ENCODE data around the gene HCK.
A peak's percentile ranks its signal among the peaks of the same experiment; 100 is the strongest.

The HCK gene

DNA sequence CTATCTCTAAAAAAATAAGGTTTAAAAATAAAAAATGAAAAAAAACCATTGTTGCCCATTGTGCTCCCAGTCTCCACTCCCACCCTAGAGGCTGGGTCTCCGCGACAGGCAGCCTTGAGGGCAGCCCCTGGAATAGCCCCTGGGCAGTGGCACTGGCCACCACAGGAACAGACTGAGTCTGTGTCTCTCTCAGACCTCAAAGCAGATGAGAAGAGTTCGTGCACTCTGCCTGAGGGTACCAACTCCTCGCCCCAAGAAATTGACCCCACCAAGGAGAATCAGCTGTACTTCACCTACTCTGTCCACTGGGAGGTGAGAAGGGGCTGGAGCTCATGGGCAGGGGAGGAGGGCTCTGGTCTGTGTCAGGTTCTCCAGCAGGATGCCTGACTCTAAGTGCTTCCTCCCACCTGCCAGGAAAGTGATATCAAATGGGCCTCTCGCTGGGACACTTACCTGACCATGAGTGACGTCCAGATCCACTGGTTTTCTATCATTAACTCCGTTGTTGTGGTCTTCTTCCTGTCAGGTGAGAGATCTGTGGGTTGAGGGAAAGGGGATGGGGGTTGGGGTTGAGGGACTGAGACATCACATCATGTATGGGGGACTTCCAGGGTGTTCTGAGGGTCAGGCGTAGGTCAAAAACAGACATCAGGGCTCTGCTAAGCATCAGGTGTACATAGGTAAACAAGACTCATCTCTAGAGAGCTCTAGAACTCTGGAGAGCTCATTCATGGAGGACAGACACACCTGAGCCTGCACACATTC is 93.0 kb downstream of the HCK start:
- peaks cover 0 to 10% (median 2%) of the 10 kb centered on the region in 10 experiments; a peak in 8 of 20 replicates for H3K4me1 ChIP-seq
- H3K27ac ChIP-seq, result no peak overlapping the region
- H3K4me2 ChIP-seq, result no peak overlapping the region
- peaks cover 93 to 100% (median 98%) of the 10 kb centered on the region in 11 experiments for H3K36me3 ChIP-seq
- no peak for TF ChIP-seq Cebpa-rat (IDR thresholded peaks at IDR 0.05)
- H3K9ac ChIP-seq, result no peak overlapping the region
- H3K27me3 ChIP-seq, result no peaks in the 10 kb centered on the region
- no peak overlapping the region for H3K4me3 ChIP-seq
- peaks cover 3 to 52% (median 15%) of the 10 kb centered on the region in 11 experiments; a peak in 16 of 22 replicates for H4K20me1 ChIP-seq
- H3K9me3 ChIP-seq (replicated peaks in 1 of 11), result no peaks in the 10 kb centered on the region

GRCh38 chr20:32149566-32150170 is 97.6 kb downstream of the HCK start:
- H3K4me2 ChIP-seq, result peak overlapping the region in 3 of 11 experiments; percentile 56 to 73 (median 66); a peak in 3 of 22 replicates
- H3K9ac ChIP-seq, result 0 out of 22 replicates have a peak overlapping the region, but pooled peaks of 2 of the 11 experiments have one; percentile 4 to 36
- H4K20me1 ChIP-seq, result peaks cover 0 to 20% (median 4%) of the 10 kb centered on the region in 11 experiments; a peak in 7 of 22 replicates
- H3K4me3 ChIP-seq, result no peak overlapping the region
- H3K4me1 ChIP-seq, result peaks cover 4 to 56% (median 15%) of the 10 kb centered on the region in 10 experiments
- no peaks in the 10 kb centered on the region for H3K9me3 ChIP-seq (replicated peaks in 1 of 11)
- H3K27me3 ChIP-seq, result no peaks in the 10 kb centered on the region
- peaks cover 92 to 100% (median 94%) of the 10 kb centered on the region in 11 experiments for H3K36me3 ChIP-seq
- no peak for TF ChIP-seq Cebpa-rat (IDR thresholded peaks at IDR 0.05)
- peak overlapping the region in 3 of 11 experiments; percentile 32 to 55 (median 47); a peak in 4 of 22 replicates for H3K27ac ChIP-seq

DNA sequence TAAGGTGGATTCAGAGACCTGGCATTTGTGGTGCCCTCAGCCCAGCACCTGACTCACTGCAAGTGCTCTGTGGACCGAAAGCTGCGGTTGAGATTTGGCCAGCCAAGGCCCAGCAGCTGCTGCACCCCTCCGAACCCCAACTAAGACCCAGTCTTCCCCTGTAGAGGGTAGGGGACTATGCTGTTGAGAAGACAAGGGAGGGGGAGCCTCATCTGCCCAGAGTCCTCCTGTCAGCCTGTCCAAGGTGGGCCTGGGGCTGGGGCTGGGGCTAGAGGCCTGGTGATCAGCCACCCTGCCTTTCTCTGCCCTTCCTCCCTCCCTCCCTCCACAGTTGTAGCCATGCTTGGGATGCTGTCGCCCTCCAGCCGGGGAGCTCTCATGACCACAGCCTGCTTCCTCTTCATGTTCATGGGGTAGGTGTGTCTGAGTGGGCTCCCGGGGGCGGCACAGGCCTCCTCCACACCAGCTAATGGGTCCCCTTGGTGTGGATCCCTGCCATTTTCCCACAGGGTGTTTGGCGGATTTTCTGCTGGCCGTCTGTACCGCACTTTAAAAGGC is 98.3 kb downstream of the HCK start:
- Histone ChIP-seq H3K4me2 (peak overlapping the region in 3 of 11 experiments; percentile 56 to 73 (median 66); a peak in 4 of 22 replicates), H3K27me3 (no peaks in the 10 kb centered on the region), H3K4me3 (no peak overlapping the region), H3K4me1 (peaks cover 11 to 60% (median 22%) of the 10 kb centered on the region in 10 experiments), H3K36me3 (peaks cover 85 to 99% (median 93%) of the 10 kb centered on the region in 11 experiments), H4K20me1 (peaks cover 0 to 23% (median 4%) of the 10 kb centered on the region in 11 experiments; a peak in 8 of 22 replicates), H3K27ac (peak overlapping the region in 5 of 11 experiments; percentile 11 to 55 (median 32); a peak in 7 of 22 replicates), H3K9ac (peak overlapping the region in 3 of 11 experiments; percentile 4 to 36 (median 18); a peak in 4 of 22 replicates), H3K9me3 (replicated peaks in 1 of 11) (no peaks in the 10 kb centered on the region)
- TF ChIP-seq Cebpa-rat (IDR thresholded peaks at IDR 0.05), result no peak
